ENCODE results near the gene SEZ6.

SEZ6 gene, protein sequence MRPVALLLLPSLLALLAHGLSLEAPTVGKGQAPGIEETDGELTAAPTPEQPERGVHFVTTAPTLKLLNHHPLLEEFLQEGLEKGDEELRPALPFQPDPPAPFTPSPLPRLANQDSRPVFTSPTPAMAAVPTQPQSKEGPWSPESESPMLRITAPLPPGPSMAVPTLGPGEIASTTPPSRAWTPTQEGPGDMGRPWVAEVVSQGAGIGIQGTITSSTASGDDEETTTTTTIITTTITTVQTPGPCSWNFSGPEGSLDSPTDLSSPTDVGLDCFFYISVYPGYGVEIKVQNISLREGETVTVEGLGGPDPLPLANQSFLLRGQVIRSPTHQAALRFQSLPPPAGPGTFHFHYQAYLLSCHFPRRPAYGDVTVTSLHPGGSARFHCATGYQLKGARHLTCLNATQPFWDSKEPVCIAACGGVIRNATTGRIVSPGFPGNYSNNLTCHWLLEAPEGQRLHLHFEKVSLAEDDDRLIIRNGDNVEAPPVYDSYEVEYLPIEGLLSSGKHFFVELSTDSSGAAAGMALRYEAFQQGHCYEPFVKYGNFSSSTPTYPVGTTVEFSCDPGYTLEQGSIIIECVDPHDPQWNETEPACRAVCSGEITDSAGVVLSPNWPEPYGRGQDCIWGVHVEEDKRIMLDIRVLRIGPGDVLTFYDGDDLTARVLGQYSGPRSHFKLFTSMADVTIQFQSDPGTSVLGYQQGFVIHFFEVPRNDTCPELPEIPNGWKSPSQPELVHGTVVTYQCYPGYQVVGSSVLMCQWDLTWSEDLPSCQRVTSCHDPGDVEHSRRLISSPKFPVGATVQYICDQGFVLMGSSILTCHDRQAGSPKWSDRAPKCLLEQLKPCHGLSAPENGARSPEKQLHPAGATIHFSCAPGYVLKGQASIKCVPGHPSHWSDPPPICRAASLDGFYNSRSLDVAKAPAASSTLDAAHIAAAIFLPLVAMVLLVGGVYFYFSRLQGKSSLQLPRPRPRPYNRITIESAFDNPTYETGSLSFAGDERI

GRCh38 chr17:29005936-29006511, at the start of gene SEZ6:
Gene SEZ6 (minus strand): TSS chr17:29006033. CDS start chr17:29005869, 164 bp downstream.
- FAIRE-seq: no peak

DNA sequence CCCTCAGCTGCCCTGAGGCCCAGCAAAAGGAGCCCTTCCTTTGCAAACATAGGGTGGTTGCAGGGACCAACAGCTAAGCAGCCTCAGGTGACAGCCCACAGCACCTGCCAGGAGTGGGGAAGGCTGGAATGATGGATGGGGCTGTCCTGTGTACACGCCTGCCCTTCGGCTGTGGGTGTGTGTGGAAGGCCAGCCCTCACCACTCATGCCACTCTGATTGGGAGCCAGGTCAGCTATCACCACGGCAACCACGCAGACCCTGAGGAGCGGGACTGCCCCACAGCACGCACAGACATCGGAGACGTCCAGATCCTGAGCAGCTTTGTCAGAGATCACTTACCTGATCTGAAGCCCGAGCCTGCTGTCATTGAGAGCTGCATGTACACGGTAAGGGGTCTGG, 49.0 kb upstream of the SEZ6 start:
- no peak for FAIRE-seq

DNA sequence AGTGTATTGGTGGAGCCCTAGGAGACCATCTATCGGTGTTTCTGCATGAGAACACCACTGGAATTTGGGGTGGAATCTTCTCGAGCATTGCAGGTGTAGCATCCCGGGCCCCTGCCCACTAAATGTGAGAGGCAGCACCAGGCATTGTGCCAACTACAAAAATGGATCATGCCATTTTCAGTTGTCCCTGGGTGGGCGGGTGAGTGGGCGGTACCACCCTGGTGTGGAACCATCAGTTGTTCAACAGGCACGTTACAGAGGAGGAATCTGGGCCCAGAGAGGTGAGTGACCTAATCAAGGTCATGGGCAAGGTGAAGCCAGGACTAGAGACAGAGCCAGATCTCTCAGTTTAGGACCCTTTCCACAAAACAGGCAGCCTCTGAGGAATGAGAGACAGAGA, 45.9 kb upstream of the SEZ6 start:
- no peak for FAIRE-seq

GRCh38 chr17:29051194-29051593, 45.4 kb upstream of the SEZ6 start:
- FAIRE-seq: no peak

DNA sequence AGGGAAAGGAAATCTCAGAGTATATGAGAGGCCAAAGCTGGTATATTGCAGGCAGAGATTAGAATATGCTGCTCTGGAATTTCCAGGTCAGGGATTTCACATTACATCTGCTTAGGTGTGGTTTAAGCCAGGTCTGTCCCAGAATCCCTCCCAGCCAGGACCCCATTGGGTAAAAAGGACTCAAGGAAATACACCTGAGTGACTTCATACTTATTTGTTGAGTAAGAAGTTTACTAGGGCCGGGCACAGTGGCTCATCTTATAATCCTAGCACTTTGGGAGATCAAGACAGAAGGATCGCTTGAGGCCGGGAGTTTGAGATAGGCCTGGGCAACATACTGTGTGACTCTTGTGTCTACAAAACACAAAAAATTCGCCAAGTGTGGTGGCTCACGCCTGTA, 44.3 kb upstream of the SEZ6 start:
- no peak for FAIRE-seq

- FAIRE-seq: no peak
Observed at GRCh38 chr17:29049541-29050145, 43.8 kb upstream of the SEZ6 start.

- no peak for FAIRE-seq
Observed at GRCh38 chr17:29048440-29049368, 42.9 kb upstream of the SEZ6 start.

DNA sequence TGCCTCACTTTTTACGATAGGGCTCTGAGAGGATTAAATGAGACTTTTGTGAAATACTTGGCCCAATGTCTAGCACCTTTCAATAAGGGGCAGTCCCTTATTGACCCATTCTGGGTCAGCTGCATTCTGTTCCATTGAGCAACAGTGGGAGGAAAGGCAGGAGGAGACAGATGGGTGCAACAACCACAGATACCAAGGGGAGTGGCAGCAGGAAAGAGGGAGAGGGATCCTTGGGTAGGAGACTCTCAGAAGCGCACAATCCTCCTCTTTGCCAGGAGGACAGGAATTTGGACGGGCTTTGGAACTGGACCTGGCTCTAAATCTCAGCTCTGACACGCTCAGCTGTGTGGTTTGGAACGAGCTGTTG, 40.6 kb upstream of the SEZ6 start:
- no peak for FAIRE-seq

GRCh38 chr17:29045734-29046472, 40.1 kb upstream of the SEZ6 start:
- FAIRE-seq: no peak

DNA sequence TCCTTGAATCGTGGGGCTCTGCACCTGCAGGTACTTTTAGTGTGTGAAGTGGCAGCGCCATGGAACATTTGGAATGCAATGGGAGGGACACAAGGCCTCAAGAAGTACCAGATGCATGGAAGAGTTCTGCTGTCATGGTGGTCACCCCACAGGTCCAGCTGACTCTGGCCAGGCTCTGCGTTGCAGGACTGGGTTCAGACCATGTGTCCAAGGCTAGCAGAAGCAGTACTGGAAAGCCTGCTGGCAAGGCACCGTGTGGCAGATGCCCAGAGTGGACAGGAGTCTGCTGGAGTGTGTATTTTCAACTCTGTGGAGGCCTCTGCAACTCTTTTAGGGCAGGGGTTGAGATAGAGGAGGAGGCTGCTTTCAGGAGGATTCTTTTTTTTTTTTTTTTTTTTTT, 39.2 kb upstream of the SEZ6 start:
- FAIRE-seq: no peak

- FAIRE-seq: no peak
Observed at GRCh38 chr17:29043539-29044145, 37.8 kb upstream of the SEZ6 start.

DNA sequence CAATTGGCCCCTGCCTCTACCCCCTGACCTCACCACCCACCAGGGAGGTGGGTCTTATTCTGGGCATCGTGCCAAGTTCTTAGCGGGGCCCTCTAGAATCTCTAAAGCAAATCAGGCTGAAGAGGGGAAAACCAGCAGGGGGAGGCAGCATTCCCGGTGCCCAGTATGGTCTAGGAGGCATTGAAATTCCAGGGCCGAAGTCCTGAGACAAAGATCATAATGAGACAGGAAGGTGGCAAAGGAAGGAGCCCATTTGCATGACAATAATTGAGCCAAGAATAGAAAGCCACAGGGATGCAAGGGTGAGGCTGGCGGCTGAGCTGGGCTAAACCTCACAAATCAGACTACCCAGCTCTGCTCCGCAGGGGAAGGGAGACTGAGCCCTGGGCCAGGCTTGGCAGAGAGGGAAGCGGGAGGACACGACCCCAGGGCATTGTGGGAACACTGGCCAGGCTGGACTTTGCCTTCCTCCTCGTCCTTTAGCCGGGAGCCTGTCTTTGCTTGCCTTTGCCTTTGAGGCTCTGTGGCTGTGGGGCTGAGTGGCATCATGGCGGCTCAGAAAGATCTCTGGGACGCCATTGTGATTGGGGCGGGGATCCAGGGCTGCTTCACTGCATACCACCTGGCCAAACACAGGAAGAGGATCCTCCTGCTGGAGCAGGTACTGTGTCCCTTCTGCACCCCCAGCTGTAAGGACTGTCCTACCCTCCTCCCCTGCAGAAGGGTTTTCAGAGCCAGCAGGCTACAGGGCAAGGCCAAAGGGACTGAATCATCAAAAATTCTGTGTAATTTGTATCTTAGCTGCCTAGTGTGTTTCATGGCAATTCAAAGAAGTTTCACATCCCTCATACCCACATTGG, 37.1 kb upstream of the SEZ6 start, which contains the start of gene PIPOX:
Gene PIPOX (plus strand): TSS at position 463 of the 860 bp plus-strand sequence. CDS start 85 bp downstream, at position 548.
- FAIRE-seq: no peak

GRCh38 chr17:29042026-29042678, 36.3 kb upstream of the SEZ6 start:
- FAIRE-seq: no peak

GRCh38 chr17:29041571-29041970, 35.7 kb upstream of the SEZ6 start:
- FAIRE-seq: no peak

DNA sequence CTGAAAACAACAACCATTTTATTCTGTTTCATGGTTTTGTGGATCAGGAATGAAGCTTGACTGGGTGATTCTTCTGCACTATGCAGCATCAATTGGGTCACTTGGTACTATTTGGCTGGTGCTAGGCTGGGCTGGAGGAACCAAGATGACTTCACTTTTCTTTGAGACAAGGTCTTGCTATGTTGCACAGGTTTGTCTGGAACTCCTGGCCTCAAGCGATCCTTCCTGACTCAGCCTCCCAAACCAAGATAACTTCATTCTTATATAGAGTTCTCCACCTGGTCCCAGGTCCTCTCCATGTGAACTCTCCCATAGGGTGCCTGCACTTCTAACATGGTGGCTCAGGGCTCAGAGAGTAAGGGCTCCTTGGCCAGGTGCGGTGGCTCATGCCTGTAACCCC, 35.3 kb upstream of the SEZ6 start:
- no peak for FAIRE-seq

GRCh38 chr17:29039764-29040598, 34.1 kb upstream of the SEZ6 start:
- FAIRE-seq: no peak

DNA sequence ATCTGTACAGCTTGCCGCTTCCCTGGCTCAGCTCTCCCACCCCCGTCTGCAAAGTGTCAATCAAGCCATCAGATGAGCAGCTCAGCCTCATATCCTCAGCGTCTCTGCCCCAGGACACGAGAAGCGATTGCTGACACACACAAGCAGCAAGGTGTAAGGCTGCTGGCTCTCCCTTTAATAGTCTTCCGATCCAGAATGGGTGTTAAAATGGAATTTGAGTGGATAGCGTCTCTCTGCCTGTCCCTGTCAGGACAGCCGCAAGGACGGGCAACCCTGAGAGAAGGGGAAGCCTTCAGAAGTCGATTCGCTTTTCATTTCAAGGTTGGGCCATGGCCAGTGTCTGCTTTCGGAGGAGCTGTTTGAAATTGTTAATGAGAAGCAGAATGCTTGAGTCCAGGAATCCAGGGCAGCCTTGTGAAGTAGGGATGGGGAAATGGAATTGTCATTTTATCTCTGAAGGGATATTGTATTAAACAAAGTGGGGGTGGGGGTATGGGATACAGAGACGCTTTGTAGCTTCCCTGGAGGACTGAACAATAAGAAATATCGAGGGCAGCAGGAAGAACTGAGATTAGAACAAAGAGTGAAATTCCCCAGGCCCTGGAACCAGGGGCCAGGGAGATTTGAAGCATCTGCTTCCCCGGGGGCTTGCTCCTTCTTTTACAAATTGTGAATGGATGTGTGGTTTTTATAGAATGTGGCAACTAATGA, 32.4 kb upstream of the SEZ6 start:
- FAIRE-seq: no peak

All from islet of Langerhans (tissue), 1 donor.